B cell (primary cell): ENCODE results near the gene DCDC2B. TPM values are rescaled to one million over a fixed set of nuclear protein-coding genes. Genes with fewer than 3 reads are reported as not detected.

ENCODE experiments used
- ATAC-seq: fragments of 200-7000 bp; cut with Tn5 transposase; one replicate; pipeline ENCODE4 v1.10.0; 2021; ENCODE audit warnings: low read depth, mild to moderate bottlenecking, moderate number of reproducible peaks, moderate library complexity
- CTCF ChIA-PET: fragments of 350-600 bp; sonication (Branson Sonifier 250); formaldehyde crosslinking; loops from one replicate; lab custom pipeline; 2021; ENCODE audit warnings: antibody characterized with exemption, inconsistent platforms; lab: Charles Lee
- POLR2A ChIA-PET: fragments of 350-600 bp; sonication (Branson Sonifier 250); formaldehyde crosslinking; loops from one replicate; lab custom pipeline; 2021; ENCODE audit warnings: antibody characterized with exemption; lab: Charles Lee
- DNase-seq: peaks from one replicate; pipeline ENCODE4 v3.0.0; 2013
- H2AFZ ChIP-seq: 2 replicates; pipeline ENCODE4 v1.6.1; 2012; ENCODE audit warnings: mild to moderate bottlenecking, low read depth, low read length; ENCODE audit not compliant: insufficient read depth, poor library complexity, severe bottlenecking
- H3K27ac ChIP-seq, 2 donors: 1 replicate in 1 of 2; 2 replicates in 1 of 2; pipeline ENCODE4 v1.5.1; 2012 to 2013; ENCODE audit warnings: low read length in 2 of 2, mild to moderate bottlenecking in 2 of 2, moderate library complexity in 1 of 2
- H3K27me3 ChIP-seq, 4 experiments: fragments of 200-600 bp in 1 of 4; sonication (generic) in 1 of 4; replicated peaks in 1 of 4; 1 replicate in 2 of 4; 2 replicates in 2 of 4; pipeline versions ENCODE4 v1.6.1 to v1.7.0; 2013 to 2016; ENCODE audit warnings: low read length in 3 of 4, mild to moderate bottlenecking in 2 of 4, mixed read lengths in 1 of 4, moderate library complexity in 1 of 4; ENCODE audit not compliant: insufficient read depth in 4 of 4, control insufficient read depth in 3 of 4; ENCODE audit errors: control extremely low read depth in 1 of 4
- H3K36me3 ChIP-seq, 2 experiments: replicated peaks in 1 of 2; 1 replicate in 1 of 2; 2 replicates in 1 of 2; pipeline versions ENCODE4 v1.6.1 to v1.7.1; 2013; ENCODE audit warnings: low read length in 1 of 2; ENCODE audit not compliant: insufficient read depth in 2 of 2, control insufficient read depth in 1 of 2; ENCODE audit errors: control extremely low read depth in 1 of 2, extremely low read depth in 1 of 2
- H3K4me1 ChIP-seq, 2 donors: fragments of 200-600 bp in 1 of 2; sonication (generic) in 1 of 2; 1 replicate in 1 of 2; 2 replicates in 1 of 2; pipeline versions ENCODE4 v1.5.1 to v1.6.1; 2013 to 2017; ENCODE audit warnings: low read length in 2 of 2; ENCODE audit not compliant: control insufficient read depth in 2 of 2, insufficient read depth in 2 of 2
- H3K4me2 ChIP-seq: replicated peaks from 2 replicates; pipeline ENCODE3; 2012; ENCODE audit warnings: mild to moderate bottlenecking, low read depth, low read length; ENCODE audit not compliant: poor library complexity, severe bottlenecking
- H3K4me3 ChIP-seq, 5 experiments: fragments of 200-600 bp in 1 of 5; sonication (generic) in 1 of 5; 1 replicate in 3 of 5; 2 replicates in 2 of 5; pipeline versions ENCODE4 v1.5.1 to v1.7.0; 2011 to 2016; ENCODE audit warnings: low read length in 4 of 5, mild to moderate bottlenecking in 4 of 5, low read depth in 2 of 5, control low read depth in 1 of 5, moderate library complexity in 1 of 5; ENCODE audit not compliant: insufficient read depth in 1 of 5; ENCODE audit errors: control extremely low read depth in 1 of 5, extremely low read depth in 1 of 5
- H3K79me2 ChIP-seq: fragments of 200-600 bp; sonication (generic); one replicate; pipeline ENCODE4 v1.6.0; 2016; ENCODE audit warnings: low read length; ENCODE audit not compliant: control insufficient read depth, insufficient read depth
- H3K9ac ChIP-seq: fragments of 200-600 bp; sonication (generic); 2 replicates; pipeline ENCODE4 v1.6.1; 2017; ENCODE audit warnings: mild to moderate bottlenecking, low read length, moderate library complexity
- H3K9me3 ChIP-seq, 3 donors: one replicate each; pipeline versions ENCODE4 v1.6.1 to v1.7.1; 2013; ENCODE audit warnings: low read length in 2 of 3; ENCODE audit not compliant: control insufficient read depth in 2 of 3, insufficient read depth in 1 of 3; ENCODE audit errors: control extremely low read depth in 1 of 3
- H4K20me1 ChIP-seq: 2 replicates; pipeline ENCODE4 v1.6.0; 2012; ENCODE audit warnings: mild to moderate bottlenecking, low read length; ENCODE audit not compliant: insufficient read depth, control insufficient read depth, poor library complexity, severe bottlenecking
- H3K27ac Mint-ChIP-seq: one replicate; pipeline ENCODE4 v1.8.0; 2021; ENCODE audit warnings: mixed read lengths
- H3K27me3 Mint-ChIP-seq: one replicate; pipeline ENCODE4 v1.8.0; 2021; ENCODE audit warnings: mixed read lengths
- H3K4me1 Mint-ChIP-seq: one replicate; pipeline ENCODE4 v1.8.0; 2021; ENCODE audit warnings: mixed read lengths
- H3K4me3 Mint-ChIP-seq: one replicate; pipeline ENCODE4 v1.8.0; 2021; ENCODE audit warnings: mixed read lengths
- H3K9me3 Mint-ChIP-seq: one replicate; pipeline ENCODE4 v1.8.0; 2022; ENCODE audit warnings: mixed read lengths; ENCODE audit not compliant: insufficient read depth
- EZH2 ChIP-seq: IDR thresholded peaks from 2 replicates; pipeline ENCODE4 v1.6.1; 2012; ENCODE audit warnings: borderline replicate concordance, low read depth, mild to moderate bottlenecking, moderate library complexity, low read length; ENCODE audit not compliant: insufficient read depth, poor library complexity, severe bottlenecking
- WGBS: methylation state at CpG from one replicate; pipeline ENCODE4 v1.1.5; 2013; ENCODE audit warnings: missing lambda C conversion rate; ENCODE audit not compliant: insufficient coverage; 5-methylcytosine and 5-hydroxymethylcytosine counted together
- intact Hi-C: fragments of 100-400 bp; cut with micrococcal nuclease; formaldehyde crosslinking; loops from one replicate; pipeline ENCODE4 v1.10.0; 2022
- polyA plus RNA-seq: library from polyadenylated mRNA; depleted of rRNA; stranded (reverse); fragments of >200 nt; gene quantifications from 2 replicates; pipeline ENCODE4 v1.2.3, GENCODE V29; 2012
- total RNA-seq, 2 donors: library from RNA; stranded (reverse); fragments of 120-200 nt in 1 of 2; gene quantifications; 1 replicate in 1 of 2; 2 replicates in 1 of 2; pipeline versions ENCODE4 v1.2.3 to v1.2.4, GENCODE V29; 2013 to 2022
- TF ChIP-seq, protein P1 (sequence below): fragments of 200-600 bp; IDR thresholded peaks from one replicate; pipeline ENCODE4 v1.8.0; 2022; ENCODE audit warnings: antibody characterized with exemption, mild to moderate bottlenecking

DCDC2B gene
- total and polyA plus RNA-seq, 2 donors (not counting 1 experiment from before 2014, with no cell fraction given), result not detected

DNA sequence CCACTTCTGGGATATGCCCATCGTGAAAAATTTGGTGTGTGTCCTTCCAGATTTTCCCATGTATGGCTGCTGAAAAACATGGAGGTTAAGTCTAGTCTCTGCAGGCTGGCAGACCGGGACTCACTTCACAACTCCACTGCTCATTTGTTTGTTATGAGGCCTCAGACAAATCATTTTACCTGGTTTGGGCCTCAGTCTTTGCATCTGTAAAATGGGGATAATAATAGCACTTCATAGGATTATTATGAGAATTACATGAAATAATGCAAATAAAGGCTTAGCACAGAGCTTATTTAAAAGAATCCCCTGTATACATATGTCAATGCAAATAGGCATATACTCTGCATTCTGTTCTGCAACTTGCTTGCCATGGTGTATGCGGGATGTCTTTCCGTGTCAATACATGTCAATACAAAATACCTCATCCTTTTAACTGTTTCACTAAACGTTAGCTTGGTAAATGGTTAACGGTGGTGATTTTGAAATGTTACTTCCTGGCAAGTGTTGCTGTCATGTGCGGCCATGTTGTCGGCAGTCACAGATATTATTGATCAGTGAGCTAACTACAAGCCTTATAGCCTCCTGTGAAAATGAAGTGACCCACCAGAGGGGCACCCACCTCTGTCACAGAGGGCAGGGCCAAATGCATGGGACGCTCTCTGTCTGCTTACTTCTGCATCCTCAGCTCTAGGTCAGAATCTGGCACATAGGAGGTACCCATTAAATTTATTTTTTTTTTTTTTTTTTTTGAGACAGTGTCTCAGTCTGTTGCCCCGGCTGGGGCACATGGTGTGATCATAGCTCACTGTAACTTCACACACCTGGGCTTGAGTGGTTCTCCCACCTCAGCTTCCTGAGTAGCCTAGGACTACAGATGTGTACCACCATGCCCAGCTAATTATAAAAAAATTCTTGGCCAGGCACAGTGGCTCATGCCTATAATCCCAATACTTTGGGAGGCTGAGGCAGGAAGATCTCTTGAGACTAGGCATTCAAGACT lies 46.5 kb downstream of the DCDC2B start:
- peaks cover 61 to 70% of the 10 kb centered on the region in 2 donors for H3K4me1 ChIP-seq
- Mint-ChIP-seq H3K4me3 (peak overlapping the region; percentile 68), H3K27me3 (no peaks in the 10 kb centered on the region), H3K9me3 (no peaks in the 10 kb centered on the region), H3K27ac (peak overlapping the region; percentile 88), H3K4me1 (peaks cover 60% of the 10 kb centered on the region)
- POLR2A ChIA-PET, result interaction anchor here (0.6 to 2.1 kb wide), 6 partner anchors 10 to 49 kb away, joined by 3 to 12 read pairs (median 5); partner anchors contain the start of gene HDAC1
- H3K9ac ChIP-seq, result no peak overlapping the region
- CTCF ChIA-PET, result interaction anchor here (0.7 to 2.4 kb wide), 10 partner anchors 8 to 76 kb away, joined by 3 to 13 read pairs (median 4); partner anchors contain the start of genes FAM167B, HDAC1 and TXLNA
- intact Hi-C loops, result loop anchor here (1.0 kb wide), 1 partner anchor 10 kb away; no protein-coding TSS in a partner anchor
- peaks cover 83% of the 10 kb centered on the region for H3K79me2 ChIP-seq
- WGBS, result 92% methylated on average over 4 of the region's 10 CpGs
- H3K27me3 ChIP-seq, result no peaks in the 10 kb centered on the region
- no peaks in the 10 kb centered on the region for H3K9me3 ChIP-seq
- no peaks in the 10 kb centered on the region for H4K20me1 ChIP-seq
- DNase-seq, result no peak
- no peak for TF ChIP-seq EZH2
- TF ChIP-seq, protein P1, sequence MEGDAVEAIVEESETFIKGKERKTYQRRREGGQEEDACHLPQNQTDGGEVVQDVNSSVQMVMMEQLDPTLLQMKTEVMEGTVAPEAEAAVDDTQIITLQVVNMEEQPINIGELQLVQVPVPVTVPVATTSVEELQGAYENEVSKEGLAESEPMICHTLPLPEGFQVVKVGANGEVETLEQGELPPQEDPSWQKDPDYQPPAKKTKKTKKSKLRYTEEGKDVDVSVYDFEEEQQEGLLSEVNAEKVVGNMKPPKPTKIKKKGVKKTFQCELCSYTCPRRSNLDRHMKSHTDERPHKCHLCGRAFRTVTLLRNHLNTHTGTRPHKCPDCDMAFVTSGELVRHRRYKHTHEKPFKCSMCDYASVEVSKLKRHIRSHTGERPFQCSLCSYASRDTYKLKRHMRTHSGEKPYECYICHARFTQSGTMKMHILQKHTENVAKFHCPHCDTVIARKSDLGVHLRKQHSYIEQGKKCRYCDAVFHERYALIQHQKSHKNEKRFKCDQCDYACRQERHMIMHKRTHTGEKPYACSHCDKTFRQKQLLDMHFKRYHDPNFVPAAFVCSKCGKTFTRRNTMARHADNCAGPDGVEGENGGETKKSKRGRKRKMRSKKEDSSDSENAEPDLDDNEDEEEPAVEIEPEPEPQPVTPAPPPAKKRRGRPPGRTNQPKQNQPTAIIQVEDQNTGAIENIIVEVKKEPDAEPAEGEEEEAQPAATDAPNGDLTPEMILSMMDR, result no peak
- peak overlapping the region; percentile 30 for H3K4me2 ChIP-seq
- H3K4me3 ChIP-seq, result no peak overlapping the region
- no peak for ATAC-seq
- H3K27ac ChIP-seq, result peak overlapping the region in 1 of 2 donors; percentile 50
- no peak overlapping the region for H2AFZ ChIP-seq
- H3K36me3 ChIP-seq, result no peaks in the 10 kb centered on the region
